Measurements from ENCODE around the gene TMEM151B.

- TF ChIP-seq YY1 (IDR thresholded peaks at IDR 0.05; ENCODE audit: insufficient read depth, insufficient read length) (no peak), ZNF274 (IDR thresholded peaks at IDR 0.05; ENCODE audit: low read depth, low read length) (no peak), SUZ12 (IDR thresholded peaks at IDR 0.05; ENCODE audit: extremely low read depth, insufficient read depth, insufficient read length) (no peak)
Measured at GRCh38 chr6:44234101-44235025, 35.9 kb upstream of the TMEM151B start.
